ENCODE measurements around the gene MAPRE2.
"Not testable (repeated sequence)": the region's sequence is repeated elsewhere in the genome, so short reads cannot be mapped to it uniquely, and the experiment has no call there.

The MAPRE2 gene

GRCh38 chr18:35167857-35168256 lies 126.6 kb downstream of the MAPRE2 start:
- H3K36me3 Mint-ChIP-seq (ENCODE audit: low read depth): no peaks in the 10 kb centered on the region
- H3K27me3 Mint-ChIP-seq: no peaks in the 10 kb centered on the region
- no peak overlapping the region for H3K4me3 Mint-ChIP-seq
- no peaks in the 10 kb centered on the region for H3K9me3 Mint-ChIP-seq
- H3K27ac Mint-ChIP-seq: no peak overlapping the region
- peaks cover 23% of the 10 kb centered on the region for H3K4me1 Mint-ChIP-seq (ENCODE audit: low read depth)

GRCh38 chr18:35170323-35170722 lies 129.1 kb downstream of the MAPRE2 start:
- not testable (repeated sequence) for H3K9me3 Mint-ChIP-seq; H3K27me3 Mint-ChIP-seq; H3K4me3 Mint-ChIP-seq; H3K36me3 Mint-ChIP-seq (ENCODE audit: low read depth)
- Mint-ChIP-seq H3K4me1 (ENCODE audit: low read depth) (peaks cover 36% of the 10 kb centered on the region), H3K27ac (peak overlapping the region; percentile 65)

- Mint-ChIP-seq H3K4me3 (peak overlapping the region; percentile 4), H3K36me3 (ENCODE audit: low read depth) (no peaks in the 10 kb centered on the region), H3K9me3 (peaks cover 9% of the 10 kb centered on the region), H3K4me1 (ENCODE audit: low read depth) (peaks cover 36% of the 10 kb centered on the region), H3K27me3 (no peaks in the 10 kb centered on the region), H3K27ac (peak overlapping the region; percentile 78)
Measured at GRCh38 chr18:35171315-35171987, 130.2 kb downstream of the MAPRE2 start.

GRCh38 chr18:35172009-35172408 lies 130.8 kb downstream of the MAPRE2 start:
- Mint-ChIP-seq H3K4me3 (no peak overlapping the region), H3K4me1 (ENCODE audit: low read depth) (peaks cover 36% of the 10 kb centered on the region), H3K36me3 (ENCODE audit: low read depth) (no peaks in the 10 kb centered on the region), H3K27me3 (no peaks in the 10 kb centered on the region), H3K9me3 (peaks cover 9% of the 10 kb centered on the region), H3K27ac (peak overlapping the region; percentile 78)

DNA sequence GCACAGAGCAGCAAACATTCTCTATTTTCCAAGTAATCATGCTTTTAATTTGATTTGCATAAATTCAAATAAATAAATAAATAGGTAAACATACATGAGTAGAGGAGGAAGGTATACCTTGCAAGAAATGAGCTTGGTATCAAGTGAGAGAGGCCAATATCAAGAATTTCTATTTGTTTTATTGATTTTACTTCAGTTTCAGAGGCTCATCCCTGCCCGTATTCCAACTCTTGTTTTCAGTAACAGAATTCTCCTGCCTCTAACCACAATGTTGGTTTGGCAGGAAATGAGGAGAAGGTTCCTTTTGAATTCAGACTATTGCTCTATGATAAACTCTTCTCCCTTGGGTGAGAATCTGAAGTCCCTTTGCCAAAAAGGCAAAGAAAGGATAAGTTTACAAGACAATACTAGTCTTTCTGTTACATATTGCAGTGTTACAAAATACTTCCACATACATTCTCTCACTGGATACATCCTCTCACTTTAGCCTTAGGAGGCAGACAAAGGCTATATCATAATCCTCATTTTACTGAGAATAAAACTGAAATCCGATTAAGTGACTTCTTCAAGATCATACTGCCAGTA lies 131.3 kb downstream of the MAPRE2 start:
- Mint-ChIP-seq H3K4me1 (ENCODE audit: low read depth) (peaks cover 36% of the 10 kb centered on the region), H3K4me3 (no peak overlapping the region), H3K9me3 (peaks cover 9% of the 10 kb centered on the region), H3K27ac (no peak overlapping the region), H3K36me3 (ENCODE audit: low read depth) (no peaks in the 10 kb centered on the region), H3K27me3 (no peaks in the 10 kb centered on the region)

DNA sequence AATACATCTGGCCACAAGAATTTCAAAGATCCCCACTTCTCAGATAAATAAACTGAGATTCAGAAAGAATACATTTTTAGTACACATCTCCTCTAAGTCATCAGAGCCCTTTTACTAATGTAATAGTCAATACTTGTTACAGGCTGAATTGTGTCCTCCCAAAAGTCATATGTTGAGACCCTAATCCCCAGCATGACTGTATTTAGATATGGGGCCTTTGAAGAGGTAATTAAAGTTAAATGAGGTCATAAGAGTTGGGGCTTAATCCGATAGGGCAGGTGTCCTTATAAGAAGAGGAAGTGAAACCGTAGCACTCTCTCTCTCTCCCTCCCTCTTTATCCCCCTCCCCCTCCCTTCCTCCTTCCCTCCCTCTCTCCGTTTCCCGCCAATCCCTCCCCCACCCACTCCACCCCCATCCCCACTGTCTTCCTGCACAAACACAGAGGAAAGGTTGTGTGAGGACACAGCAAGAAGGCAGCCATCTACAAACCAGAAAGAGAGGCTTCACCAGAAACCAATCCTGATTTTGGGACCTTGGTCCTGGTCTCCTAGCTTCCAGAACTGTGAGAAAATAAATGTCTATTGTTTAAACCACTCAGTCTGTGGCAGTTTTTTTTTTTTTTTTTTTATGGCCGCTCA lies 133.0 kb downstream of the MAPRE2 start:
- no peak overlapping the region for H3K27ac Mint-ChIP-seq
- H3K4me1 Mint-ChIP-seq (ENCODE audit: low read depth): peaks cover 36% of the 10 kb centered on the region
- H3K9me3 Mint-ChIP-seq: peaks cover 9% of the 10 kb centered on the region
- no peak overlapping the region for H3K4me3 Mint-ChIP-seq
- no peaks in the 10 kb centered on the region for H3K27me3 Mint-ChIP-seq
- no peaks in the 10 kb centered on the region for H3K36me3 Mint-ChIP-seq (ENCODE audit: low read depth)

GRCh38 chr18:35174745-35175144 lies 133.5 kb downstream of the MAPRE2 start:
- Mint-ChIP-seq H3K9me3 (peaks cover 9% of the 10 kb centered on the region), H3K36me3 (ENCODE audit: low read depth) (no peaks in the 10 kb centered on the region), H3K4me1 (ENCODE audit: low read depth) (peaks cover 36% of the 10 kb centered on the region), H3K4me3 (no peak overlapping the region), H3K27me3 (no peaks in the 10 kb centered on the region), H3K27ac (no peak overlapping the region)

GRCh38 chr18:35176925-35177324 lies 135.7 kb downstream of the MAPRE2 start:
- Mint-ChIP-seq H3K36me3 (ENCODE audit: low read depth) (no peaks in the 10 kb centered on the region), H3K27ac (no peak overlapping the region), H3K4me1 (ENCODE audit: low read depth) (peaks cover 19% of the 10 kb centered on the region), H3K9me3 (peaks cover 9% of the 10 kb centered on the region), H3K27me3 (no peaks in the 10 kb centered on the region), H3K4me3 (no peak overlapping the region)

DNA sequence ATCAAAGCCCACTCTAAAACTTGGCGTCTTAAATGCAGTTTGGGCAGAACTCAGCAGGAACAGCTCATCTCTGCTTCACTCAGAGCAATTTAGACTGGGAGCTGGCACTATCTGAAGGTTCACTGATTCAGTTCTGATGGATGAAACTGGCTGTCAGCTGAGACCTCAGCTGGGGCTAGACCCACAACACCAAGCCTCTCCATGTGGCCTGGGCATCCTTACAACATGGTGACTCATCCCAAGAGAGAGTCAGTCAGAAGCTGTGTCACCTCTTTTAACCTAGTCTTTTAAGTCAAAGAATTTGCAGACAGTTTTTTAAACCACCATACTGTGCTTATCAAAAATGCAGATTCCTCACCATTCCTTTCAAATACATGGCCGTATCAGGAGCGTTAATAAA lies 137.0 kb downstream of the MAPRE2 start:
- H3K36me3 Mint-ChIP-seq (ENCODE audit: low read depth): no peaks in the 10 kb centered on the region
- H3K27me3 Mint-ChIP-seq: no peaks in the 10 kb centered on the region
- no peak overlapping the region for H3K27ac Mint-ChIP-seq
- peaks cover 9% of the 10 kb centered on the region for H3K9me3 Mint-ChIP-seq
- no peak overlapping the region for H3K4me3 Mint-ChIP-seq
- peaks cover 10% of the 10 kb centered on the region for H3K4me1 Mint-ChIP-seq (ENCODE audit: low read depth)

DNA sequence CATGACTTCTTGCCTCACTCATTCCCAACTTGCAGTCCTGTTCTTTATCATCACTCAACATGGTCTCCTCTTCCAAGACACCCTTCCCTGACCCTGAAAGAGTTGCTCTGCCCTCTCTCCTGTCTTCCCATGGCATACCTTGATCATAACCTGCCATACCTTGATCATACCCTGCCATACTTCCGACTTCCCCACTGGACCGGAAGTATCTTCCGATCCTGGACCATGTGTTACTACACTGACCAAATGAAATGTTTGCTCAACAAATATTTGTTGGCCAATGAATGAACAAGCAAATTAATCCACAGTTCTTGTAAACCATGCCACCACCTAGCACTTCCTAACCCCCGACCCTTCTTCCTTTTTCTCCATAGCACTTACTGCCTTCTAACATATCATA lies 138.7 kb downstream of the MAPRE2 start:
- no peaks in the 10 kb centered on the region for H3K36me3 Mint-ChIP-seq (ENCODE audit: low read depth)
- H3K4me3 Mint-ChIP-seq: no peak overlapping the region
- no peaks in the 10 kb centered on the region for H3K27me3 Mint-ChIP-seq
- H3K9me3 Mint-ChIP-seq: peaks cover 6% of the 10 kb centered on the region
- H3K4me1 Mint-ChIP-seq (ENCODE audit: low read depth): peaks cover 1% of the 10 kb centered on the region
- H3K27ac Mint-ChIP-seq: no peak overlapping the region

DNA sequence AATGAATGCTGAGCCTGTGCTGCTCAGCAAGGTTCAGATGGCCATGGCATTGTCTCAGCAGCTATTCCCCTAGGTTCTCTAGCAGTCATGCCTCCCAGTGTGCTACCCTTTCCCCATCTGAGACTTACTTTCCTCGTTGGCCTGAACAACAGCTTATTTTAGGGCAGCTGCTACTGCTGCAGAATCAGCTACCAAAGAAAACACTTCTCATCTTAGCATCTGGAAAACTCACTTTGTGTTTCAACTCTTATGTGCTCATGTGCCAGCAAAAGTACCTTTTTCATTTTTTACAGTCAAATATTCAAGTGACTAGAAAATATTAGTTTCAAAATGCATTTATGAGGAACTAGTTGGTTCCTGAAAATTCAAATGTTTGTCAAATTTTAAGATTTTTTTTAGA lies 139.2 kb downstream of the MAPRE2 start:
- H3K9me3 Mint-ChIP-seq: peaks cover 5% of the 10 kb centered on the region
- no peaks in the 10 kb centered on the region for H3K27me3 Mint-ChIP-seq
- H3K27ac Mint-ChIP-seq: no peak overlapping the region
- no peak overlapping the region for H3K4me3 Mint-ChIP-seq
- no peaks in the 10 kb centered on the region for H3K36me3 Mint-ChIP-seq (ENCODE audit: low read depth)
- H3K4me1 Mint-ChIP-seq (ENCODE audit: low read depth): no peaks in the 10 kb centered on the region

DNA sequence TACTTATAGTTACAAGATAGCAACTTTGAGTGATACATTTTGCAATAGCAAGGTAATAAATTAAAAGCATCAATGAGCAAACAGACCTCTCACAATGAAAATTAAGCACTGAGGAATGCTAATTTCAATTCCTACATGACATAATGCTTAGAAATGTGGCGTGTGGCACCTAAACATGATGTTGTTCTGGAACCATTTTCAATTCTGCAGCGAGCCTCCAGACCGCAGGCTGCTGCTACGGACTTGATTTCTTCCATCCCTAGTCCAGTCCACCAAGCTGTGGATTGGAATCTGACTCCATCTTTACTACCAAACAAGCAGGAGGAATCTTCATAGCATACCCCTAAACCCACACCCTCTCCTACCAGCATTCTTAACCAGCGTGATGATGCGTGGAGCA lies 140.9 kb downstream of the MAPRE2 start:
- H3K27ac Mint-ChIP-seq: no peak overlapping the region
- no peaks in the 10 kb centered on the region for H3K27me3 Mint-ChIP-seq
- no peak overlapping the region for H3K4me3 Mint-ChIP-seq
- no peaks in the 10 kb centered on the region for H3K9me3 Mint-ChIP-seq
- H3K36me3 Mint-ChIP-seq (ENCODE audit: low read depth): no peaks in the 10 kb centered on the region
- H3K4me1 Mint-ChIP-seq (ENCODE audit: low read depth): no peaks in the 10 kb centered on the region

DNA sequence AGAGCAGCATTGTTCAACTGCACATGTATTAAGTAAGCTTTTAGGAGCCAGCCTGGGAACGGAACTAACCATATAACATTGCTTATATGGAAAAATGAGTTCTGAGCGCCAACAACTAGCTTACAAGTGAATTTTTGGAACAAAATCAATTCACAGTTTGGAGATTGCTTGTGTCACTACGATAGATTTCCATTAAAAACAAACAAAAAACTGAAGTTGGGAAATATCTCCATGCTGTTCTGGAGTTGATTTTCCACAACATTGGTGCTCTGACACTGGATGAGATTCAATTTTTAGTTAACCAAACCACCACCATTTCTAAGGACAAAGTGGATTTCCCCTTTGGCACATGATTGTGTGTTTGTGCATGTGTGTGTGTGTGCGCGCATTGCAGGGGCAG lies 142.7 kb downstream of the MAPRE2 start:
- Mint-ChIP-seq H3K4me1 (ENCODE audit: low read depth) (no peaks in the 10 kb centered on the region), H3K27ac (no peak overlapping the region), H3K36me3 (ENCODE audit: low read depth) (no peaks in the 10 kb centered on the region), H3K27me3 (no peaks in the 10 kb centered on the region), H3K4me3 (no peak overlapping the region), H3K9me3 (no peaks in the 10 kb centered on the region)

DNA sequence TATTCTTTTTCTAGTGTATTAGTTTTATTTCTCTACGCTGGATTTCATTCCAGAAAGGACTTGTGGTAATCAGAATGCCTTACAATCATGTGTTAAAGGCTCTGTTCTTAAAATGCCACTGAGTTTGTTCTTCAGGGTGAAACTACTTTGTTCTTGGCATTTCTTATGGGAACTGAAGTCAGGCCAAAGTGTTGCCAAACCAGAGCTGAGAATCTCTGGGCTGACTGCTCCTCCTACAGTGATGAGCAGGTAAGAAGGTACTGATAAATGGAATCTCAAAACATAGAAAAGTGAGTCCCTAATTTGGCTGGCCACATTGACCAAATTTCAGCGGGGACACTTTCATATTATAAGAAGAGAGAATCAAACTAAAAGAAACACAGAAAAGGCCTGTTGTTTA lies 144.6 kb downstream of the MAPRE2 start:
- Mint-ChIP-seq H3K27ac (no peak overlapping the region), H3K36me3 (ENCODE audit: low read depth) (no peaks in the 10 kb centered on the region), H3K4me1 (ENCODE audit: low read depth) (no peaks in the 10 kb centered on the region), H3K9me3 (no peaks in the 10 kb centered on the region), H3K4me3 (no peak overlapping the region), H3K27me3 (no peaks in the 10 kb centered on the region)

GRCh38 chr18:35186291-35187034 lies 145.2 kb downstream of the MAPRE2 start:
- Mint-ChIP-seq H3K27me3 (no peaks in the 10 kb centered on the region), H3K9me3 (no peaks in the 10 kb centered on the region), H3K27ac (no peak overlapping the region), H3K36me3 (ENCODE audit: low read depth) (no peaks in the 10 kb centered on the region), H3K4me3 (no peak overlapping the region), H3K4me1 (ENCODE audit: low read depth) (no peaks in the 10 kb centered on the region)

Measured in stimulated activated naive CD8-positive, alpha-beta T cell treated with anti-CD3 and anti-CD28 coated beads, Interleukin-15, Interleukin-2, amounts not matched to agents 100 ng/mL and 50 ng/mL, for 24 hours (primary cell).